Measurements from ENCODE around the gene FKBP14. TPM values are rescaled to one million over a fixed set of nuclear protein-coding genes. Genes with fewer than 3 reads are reported as not detected.
"Not testable (repeated sequence)": the region's sequence is repeated elsewhere in the genome, so short reads cannot be mapped to it uniquely, and the experiment has no call there.

Gene FKBP14
- total and polyA plus RNA-seq, 9 of the 15 experiments (the other 6 are each of a cell fraction or from before 2014, with no cell fraction given) = 5.3 to 27.9 (median 14.3) TPM

DNA sequence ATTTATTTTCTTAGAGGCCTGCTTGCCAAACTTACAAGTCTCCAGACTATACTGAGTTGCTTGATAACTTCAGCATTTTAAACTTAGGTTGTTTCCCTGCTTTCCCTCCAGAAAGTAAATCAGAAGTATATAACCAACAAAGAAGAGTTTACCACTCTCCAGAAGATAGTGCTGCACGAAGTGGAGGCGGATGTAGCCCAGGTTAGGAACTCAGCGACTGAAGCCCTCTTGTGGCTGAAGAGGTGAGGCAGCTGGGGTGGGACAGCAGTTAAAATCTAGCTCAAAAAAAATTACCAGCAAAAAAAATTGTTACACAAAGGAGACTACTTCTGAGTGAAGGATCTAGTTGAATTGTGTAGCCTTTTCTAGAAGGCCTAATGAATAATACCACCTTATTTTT lies 35.3 kb upstream of the FKBP14 start (continued):
- TF ChIP-seq, protein P1, sequence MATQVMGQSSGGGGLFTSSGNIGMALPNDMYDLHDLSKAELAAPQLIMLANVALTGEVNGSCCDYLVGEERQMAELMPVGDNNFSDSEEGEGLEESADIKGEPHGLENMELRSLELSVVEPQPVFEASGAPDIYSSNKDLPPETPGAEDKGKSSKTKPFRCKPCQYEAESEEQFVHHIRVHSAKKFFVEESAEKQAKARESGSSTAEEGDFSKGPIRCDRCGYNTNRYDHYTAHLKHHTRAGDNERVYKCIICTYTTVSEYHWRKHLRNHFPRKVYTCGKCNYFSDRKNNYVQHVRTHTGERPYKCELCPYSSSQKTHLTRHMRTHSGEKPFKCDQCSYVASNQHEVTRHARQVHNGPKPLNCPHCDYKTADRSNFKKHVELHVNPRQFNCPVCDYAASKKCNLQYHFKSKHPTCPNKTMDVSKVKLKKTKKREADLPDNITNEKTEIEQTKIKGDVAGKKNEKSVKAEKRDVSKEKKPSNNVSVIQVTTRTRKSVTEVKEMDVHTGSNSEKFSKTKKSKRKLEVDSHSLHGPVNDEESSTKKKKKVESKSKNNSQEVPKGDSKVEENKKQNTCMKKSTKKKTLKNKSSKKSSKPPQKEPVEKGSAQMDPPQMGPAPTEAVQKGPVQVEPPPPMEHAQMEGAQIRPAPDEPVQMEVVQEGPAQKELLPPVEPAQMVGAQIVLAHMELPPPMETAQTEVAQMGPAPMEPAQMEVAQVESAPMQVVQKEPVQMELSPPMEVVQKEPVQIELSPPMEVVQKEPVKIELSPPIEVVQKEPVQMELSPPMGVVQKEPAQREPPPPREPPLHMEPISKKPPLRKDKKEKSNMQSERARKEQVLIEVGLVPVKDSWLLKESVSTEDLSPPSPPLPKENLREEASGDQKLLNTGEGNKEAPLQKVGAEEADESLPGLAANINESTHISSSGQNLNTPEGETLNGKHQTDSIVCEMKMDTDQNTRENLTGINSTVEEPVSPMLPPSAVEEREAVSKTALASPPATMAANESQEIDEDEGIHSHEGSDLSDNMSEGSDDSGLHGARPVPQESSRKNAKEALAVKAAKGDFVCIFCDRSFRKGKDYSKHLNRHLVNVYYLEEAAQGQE (IDR thresholded peaks at IDR 0.05; ENCODE audit: borderline replicate concordance) = peak; percentile 56; the same call in 1 of the 2 replicates
- TF ChIP-seq, protein P1 (CRISPR knock-in tag; IDR thresholded peaks at IDR 0.05; ENCODE audit: low read depth) = not testable (repeated sequence)
- peak; percentile 39; the same call in 1 of the 2 replicates for TF ChIP-seq SMC3 (conservative IDR thresholded peaks at IDR 0.05; ENCODE audit: insufficient read depth, low read depth, low read length)
- TF ChIP-seq, protein P2, sequence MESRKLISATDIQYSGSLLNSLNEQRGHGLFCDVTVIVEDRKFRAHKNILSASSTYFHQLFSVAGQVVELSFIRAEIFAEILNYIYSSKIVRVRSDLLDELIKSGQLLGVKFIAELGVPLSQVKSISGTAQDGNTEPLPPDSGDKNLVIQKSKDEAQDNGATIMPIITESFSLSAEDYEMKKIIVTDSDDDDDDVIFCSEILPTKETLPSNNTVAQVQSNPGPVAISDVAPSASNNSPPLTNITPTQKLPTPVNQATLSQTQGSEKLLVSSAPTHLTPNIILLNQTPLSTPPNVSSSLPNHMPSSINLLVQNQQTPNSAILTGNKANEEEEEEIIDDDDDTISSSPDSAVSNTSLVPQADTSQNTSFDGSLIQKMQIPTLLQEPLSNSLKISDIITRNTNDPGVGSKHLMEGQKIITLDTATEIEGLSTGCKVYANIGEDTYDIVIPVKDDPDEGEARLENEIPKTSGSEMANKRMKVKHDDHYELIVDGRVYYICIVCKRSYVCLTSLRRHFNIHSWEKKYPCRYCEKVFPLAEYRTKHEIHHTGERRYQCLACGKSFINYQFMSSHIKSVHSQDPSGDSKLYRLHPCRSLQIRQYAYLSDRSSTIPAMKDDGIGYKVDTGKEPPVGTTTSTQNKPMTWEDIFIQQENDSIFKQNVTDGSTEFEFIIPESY (CRISPR knock-in tag; IDR thresholded peaks at IDR 0.05) = peak; percentile 64
- TF ChIP-seq DEAF1 (CRISPR knock-in tag; IDR thresholded peaks at IDR 0.05) = peak; percentile 46; the same call in 1 of the 2 replicates
